Uterus (tissue), 2 donors: ENCODE data around the gene MRNIP.

Source experiments
- CTCF ChIP-seq, 4 experiments: fragments of 200-600 bp in 2 of 4; fragments of 450-650 bp in 2 of 4; sonication (generic) in 2 of 4; IDR thresholded peaks; one replicate each; pipeline ENCODE4 v1.5.1; 2016 to 2019; ENCODE audit warnings: antibody characterized with exemption in 4 of 4, mild to moderate bottlenecking in 2 of 4, moderate library complexity in 1 of 4
- POLR2A ChIP-seq, 2 donors: fragments of 450-650 bp; IDR thresholded peaks; one replicate each; pipeline ENCODE4 v1.6.1; 2016; ENCODE audit warnings: antibody characterized with exemption in 2 of 2, mild to moderate bottlenecking in 1 of 2, moderate library complexity in 1 of 2

GRCh38 chr5:179905161-179905560, 46.5 kb upstream of the MRNIP start:
- TF ChIP-seq POLR2A (IDR thresholded peaks at IDR 0.05), result no peak
- TF ChIP-seq CTCF (IDR thresholded peaks at IDR 0.05), result no peak
